Endometrial microvascular endothelial cells (primary cell): ENCODE measurements around the gene ALKBH3. TPM values are rescaled to one million over a fixed set of nuclear protein-coding genes. Genes with fewer than 3 reads are reported as not detected.

Experiments used
- in situ Hi-C: cut with HindIII; loops from 2 replicates; pipeline ENCODE4 v1.10.0; 2017; ENCODE audit warnings: low sequenced_read_pairs, low pct_unique_long_range_greater_than_20kb; ENCODE audit errors: inconsistent ontology term
- total RNA-seq: library from RNA; depleted of rRNA; stranded (reverse); fragments of >200 nt; gene quantifications from one replicate; pipeline ENCODE4 v1.2.3, GENCODE V29; 2015; ENCODE audit errors: inconsistent ontology term

ALKBH3 gene
- total RNA-seq, result 67.6 TPM

DNA sequence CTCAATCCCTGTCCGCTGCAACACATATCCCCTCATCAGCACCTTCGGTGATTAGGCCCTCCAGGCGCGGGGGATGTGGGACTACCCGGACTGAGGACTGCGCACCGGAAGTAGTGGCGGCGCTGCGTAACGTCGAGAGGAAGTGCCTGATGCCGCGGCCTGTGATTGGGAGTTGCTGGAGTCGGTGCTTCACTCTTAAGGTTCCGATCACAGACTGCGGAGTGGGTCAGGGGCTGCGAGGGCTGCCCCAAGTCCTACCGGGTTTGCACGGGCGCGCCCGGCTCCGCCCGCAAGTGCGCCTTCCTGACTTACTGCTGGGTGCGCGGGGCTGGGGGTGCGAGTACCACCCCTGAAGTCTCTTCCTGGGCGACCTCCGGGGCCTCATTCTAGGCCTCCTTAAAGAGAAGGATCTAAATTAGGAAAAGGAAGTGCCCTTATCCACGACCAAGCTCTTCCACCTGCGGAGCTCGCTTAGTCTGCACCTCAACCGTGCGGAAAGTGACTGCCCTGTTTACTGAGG, at the start of gene ALKBH3:
TSS of gene ALKBH3 (plus strand) at position 192 of the 520 bp plus-strand sequence. CDS start 1,822 bp downstream, outside the sequence.
- in situ Hi-C loops, result no loop called here

DNA sequence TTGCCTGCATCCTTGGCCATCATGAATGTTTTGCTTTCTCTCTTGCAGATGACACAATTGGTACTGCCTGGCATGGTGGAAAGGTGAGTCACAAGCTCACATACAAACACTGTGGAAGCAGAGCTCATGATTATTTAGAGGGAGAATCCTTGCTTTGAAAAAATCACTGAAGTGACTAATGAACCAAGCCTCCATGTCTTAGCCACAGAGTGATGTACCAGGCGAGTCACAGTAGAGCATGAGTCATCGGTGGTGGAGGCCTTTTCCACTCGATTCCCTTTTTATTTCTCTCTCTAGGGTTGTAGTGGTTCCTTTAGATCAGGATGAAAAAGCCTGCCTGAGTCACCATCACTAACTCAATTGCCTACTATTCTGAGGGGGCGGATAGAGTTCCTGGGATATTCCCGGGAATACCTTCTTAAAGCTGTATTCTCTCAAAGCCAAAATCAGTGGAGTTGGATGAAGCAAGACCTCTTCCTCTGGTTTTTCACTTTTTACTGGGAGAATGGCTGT, 49.6 kb upstream of the ALKBH3 start:
- in situ Hi-C loops, result no loop called here

DNA sequence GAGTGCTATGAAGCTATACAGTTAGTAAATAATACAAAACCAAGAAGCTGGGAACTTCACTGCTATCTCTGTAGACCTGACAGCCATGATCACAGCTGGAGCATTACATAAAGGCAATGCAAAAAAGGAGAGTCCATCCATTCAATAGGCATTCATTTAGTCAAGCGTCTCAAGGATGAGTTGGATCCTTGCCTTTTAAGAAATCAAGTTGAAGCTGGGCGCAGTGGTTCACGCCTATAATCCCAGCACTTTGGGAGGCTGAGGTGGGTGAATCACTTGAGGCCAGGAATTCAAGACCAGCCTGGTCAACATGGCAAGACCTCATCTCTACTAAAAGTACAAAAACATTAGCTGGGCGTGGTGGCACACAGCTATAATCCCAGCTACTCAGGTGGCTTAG, 48.1 kb upstream of the ALKBH3 start:
- in situ Hi-C loops, result no loop called here

DNA sequence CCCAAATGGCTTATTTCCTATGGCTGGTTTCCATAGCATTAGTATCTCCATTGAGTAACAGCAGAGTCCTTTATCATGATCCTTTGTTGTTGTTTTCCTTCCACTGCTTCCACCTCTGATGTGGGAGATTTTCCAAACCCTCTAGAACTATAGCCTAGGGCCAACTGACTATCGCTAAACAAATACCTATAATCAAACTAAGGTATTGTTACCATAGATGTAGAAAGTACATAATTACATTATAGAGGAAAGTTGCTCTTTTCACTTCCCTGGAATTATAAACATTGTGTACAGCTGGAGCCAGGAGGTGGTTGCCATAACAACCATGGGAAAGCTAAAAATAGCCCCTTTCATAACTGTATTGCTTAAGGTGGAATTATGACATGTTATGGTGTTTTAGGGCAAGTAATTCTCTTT, 47.0 kb upstream of the ALKBH3 start:
- in situ Hi-C loops, result no loop called here

DNA sequence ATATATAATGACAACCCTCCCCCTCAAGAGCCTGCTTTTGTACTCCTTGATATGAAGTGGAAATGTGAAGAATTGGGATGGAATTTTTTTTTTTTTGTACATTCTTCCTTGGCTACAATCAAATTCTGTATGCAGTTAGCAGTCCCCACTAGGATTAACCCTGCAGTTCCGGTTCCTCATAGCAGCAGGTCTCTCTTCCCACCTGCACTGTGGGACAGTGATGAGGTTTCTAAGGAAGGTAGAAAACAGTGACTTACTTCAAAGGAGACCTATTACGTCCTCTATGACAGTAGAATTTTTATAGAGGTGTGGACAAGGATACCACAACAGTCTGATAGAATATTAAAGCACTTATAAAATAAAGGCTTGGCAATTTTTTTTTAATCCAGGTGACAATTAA, 46.3 kb upstream of the ALKBH3 start:
- in situ Hi-C loops, result no loop called here

DNA sequence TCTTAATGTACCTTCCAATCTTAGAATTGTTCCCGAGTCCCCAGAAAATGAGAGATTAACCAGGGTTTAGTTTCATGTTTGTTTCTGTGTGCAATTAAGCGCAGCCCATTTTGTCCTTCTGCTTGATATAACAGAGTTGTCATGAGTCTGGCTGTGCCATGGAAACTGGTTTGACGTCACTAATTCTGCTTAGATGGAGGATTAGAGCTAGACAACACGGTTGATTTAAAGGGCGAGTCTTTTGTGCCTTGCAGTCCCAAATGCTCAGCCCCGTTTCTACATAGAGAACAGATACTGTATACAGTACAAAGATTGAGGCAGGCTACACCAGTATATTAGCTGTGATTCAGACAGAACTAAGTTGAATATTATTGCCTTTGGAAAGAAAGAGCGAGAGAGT, 45.5 kb upstream of the ALKBH3 start:
- in situ Hi-C loops, result no loop called here

DNA sequence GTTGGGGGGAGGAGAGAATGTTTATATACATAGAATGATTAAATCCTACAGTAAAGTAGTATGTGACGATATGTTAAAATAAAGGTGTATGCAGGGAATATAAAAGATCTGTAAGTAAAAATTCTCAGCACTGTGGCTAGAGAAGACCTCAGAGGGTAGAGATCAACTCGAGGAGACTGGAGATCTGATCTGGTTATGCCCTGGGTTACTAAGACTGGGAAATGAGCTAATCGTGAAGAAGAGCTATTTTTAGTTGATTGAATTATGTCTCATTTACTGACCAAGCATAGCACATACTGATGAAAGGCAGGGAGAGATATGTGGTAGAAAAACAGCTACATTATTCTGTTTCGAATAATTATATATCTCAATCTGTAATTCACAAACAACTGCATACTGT, 42.8 kb upstream of the ALKBH3 start:
- in situ Hi-C loops, result no loop called here

DNA sequence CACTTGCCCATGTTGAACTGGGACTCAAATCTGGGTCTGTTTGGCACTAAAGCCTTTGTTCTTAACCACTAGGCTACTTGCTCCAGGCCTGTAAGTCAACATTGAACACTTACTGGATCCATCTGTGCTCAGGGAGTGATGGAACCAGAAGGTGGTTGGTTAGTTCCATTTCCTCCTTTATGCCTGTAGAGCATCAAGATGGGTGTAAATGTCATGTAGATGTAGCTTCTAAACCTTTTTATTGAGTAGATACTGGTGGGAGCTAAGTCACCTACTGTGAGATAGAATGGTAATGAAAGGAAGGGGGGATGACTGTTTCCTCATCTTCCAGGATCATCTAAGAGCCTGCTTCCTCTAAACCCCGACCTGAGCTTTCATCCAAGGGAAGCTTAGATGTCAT, 38.6 kb upstream of the ALKBH3 start:
- in situ Hi-C loops, result no loop called here

DNA sequence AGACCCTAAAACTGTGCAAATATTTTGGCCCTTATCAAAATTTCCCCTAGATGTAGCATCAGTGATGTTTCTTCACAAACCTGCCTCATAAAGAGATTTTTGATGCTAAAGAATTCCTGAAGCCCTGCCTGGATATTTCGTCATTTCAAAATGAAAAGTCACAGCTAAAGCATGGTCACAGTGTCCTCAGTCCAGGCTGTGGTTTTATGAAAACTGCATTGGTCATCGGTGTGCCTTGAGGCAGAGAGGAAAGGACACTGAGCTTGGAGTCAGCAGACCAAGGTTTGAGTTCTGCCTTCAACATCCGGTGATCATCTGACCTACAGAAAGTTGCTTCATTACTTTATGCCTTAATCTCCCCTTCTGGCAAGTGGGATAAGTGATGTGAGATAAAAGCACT, 34.8 kb upstream of the ALKBH3 start:
- in situ Hi-C loops, result no loop called here

DNA sequence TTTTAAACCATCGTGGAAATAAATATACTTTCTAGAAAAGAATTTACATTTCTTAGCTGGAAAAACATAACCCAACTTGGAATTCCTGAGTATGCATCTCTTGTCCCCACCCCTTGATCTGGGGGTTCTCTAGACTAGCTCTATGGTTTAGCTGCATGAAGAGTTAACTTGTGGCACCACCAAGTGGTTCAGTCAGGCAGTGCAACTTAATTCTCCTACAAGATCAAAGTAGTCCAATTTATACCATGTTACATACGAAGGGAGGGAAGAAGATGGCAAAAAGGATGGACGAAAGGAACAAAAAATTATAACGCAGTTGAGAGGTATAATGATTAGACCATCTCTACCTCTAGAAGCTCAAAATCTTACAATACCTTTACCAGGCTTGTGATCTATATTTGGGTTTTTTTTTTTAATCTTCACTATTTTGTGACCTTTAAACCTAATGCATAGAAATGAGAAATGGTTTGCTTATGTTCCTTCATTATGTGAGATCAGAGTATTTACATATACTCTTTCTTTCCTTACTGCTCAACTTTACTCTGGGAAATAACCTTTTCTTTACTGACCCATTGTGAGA, 28.5 kb upstream of the ALKBH3 start:
- in situ Hi-C loops, result no loop called here

DNA sequence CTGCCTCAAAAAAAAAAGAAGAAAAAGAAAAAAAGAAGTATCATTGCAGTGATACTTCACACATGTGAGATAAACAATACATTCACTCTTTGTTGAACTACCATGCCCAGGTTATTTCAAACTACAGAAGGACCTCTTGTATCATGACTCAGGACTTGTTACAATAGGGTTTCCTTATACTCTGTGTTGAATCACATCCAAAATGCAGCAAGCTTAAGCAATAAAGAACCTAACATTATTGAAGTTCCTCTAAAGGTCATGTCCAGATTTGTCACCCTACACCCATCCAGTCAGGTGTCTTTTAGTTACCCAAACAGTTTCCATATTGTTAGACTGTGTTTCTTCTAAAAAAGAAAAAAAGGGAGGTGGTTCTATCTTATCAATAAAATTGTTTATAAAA, 26.9 kb upstream of the ALKBH3 start:
- in situ Hi-C loops, result no loop called here

DNA sequence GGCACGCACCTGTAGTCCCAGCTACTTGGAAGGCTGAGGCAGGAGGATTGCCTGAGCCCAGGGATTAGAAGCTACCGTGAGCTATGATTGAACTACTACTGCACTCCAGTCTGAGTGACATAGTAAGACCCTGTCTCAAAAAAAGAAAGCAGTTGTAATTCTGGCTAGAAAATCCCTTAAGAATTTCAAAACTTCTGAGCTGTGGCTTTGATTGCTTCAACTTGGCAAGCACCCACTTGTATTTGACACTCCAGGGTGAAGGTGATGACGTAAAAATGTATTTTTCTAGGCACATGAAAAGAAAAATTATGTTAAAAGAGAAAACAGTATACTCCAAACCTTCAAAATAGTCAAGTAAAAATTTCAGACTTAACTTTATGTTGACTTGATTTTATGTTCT, 23.6 kb upstream of the ALKBH3 start:
- in situ Hi-C loops, result no loop called here

DNA sequence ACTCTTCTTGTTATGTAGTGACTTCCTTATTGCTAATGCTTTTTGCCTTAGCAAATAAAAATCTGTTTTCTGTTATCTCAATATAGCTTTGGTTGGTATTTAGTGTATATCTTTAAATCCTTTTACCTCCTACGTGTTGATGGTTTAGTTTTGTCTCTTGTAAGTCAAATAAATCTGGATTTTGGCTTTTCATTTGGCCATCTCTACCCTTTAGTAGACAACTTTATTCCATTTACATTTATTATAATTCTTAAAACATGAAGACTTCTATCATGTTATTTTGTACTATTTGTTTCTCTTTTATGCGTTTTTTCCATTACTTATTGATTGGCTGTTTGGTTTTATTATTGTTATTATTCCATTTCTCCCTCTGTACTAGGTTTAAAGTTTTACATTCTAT, 19.5 kb upstream of the ALKBH3 start:
- in situ Hi-C loops, result no loop called here

DNA sequence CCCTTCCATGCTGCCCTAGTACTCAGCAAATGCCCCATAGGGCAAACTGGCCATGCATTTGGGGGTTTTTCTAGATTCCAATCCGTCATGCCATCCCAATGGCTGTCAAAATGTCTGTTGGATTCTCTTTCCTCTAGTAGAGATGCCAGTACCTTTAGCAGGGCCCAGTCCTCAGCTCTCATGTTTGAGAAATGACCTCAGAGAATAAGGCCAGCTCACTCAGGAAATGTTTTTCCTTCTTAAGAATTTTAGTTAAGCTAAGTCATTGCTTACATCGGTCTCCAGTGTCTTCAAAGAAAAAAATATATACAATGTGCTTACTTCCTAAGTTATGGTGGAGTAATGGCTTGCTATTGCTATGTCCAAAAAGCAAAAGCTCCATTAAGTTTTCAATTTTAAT, 14.1 kb upstream of the ALKBH3 start:
- in situ Hi-C loops, result no loop called here

DNA sequence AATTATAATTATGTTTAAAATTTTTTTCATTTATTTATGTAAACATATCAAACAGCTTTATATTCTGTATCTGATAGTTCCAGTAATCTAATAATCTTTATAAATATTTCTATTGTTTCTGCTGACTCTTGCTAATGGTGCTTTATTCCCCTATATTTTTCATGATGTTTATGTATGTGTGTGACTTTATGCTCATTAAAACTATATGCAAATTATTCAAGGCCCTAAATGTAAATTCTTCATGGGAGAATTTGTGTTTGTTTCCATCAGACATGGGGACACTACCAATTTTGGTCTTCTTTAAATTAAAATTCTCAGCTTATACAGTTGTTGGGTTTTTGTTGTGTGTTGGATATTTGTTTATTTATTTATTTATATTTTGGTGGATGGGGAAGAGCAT, 13.7 kb upstream of the ALKBH3 start:
- in situ Hi-C loops, result no loop called here

DNA sequence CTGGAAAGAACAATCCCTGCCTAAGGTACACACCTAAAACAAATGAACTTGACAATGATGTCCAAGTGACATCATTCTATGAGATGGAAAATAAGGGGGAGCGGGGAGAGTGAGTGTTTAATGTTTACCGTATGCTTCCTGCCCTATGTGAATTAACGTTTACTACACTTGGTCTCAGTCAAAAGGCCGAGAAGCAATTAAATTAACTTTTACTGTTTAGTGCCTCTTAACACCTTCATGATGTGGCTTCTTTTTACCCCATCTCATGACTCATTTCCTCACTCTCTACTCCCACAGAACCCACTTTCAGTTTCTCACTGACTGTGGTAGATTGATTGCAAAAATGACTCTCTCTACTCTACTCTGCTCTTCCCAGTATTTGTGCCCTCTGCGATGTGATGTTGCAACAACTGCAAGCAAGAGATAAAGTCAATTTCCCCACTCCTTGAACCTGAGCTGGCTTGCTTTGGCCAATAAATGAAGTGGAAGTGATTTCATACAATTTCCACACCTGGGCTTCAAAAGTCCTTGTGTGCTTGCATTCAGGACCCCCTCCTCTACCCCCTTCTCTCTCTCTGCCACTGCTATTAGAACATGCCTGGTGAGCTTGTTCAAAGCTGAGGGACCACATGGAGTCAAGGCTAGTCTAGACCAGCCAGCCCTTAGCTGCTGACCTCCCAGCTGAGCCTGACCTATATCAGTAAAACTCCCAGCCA, 11.6 kb upstream of the ALKBH3 start:
- in situ Hi-C loops, result no loop called here

DNA sequence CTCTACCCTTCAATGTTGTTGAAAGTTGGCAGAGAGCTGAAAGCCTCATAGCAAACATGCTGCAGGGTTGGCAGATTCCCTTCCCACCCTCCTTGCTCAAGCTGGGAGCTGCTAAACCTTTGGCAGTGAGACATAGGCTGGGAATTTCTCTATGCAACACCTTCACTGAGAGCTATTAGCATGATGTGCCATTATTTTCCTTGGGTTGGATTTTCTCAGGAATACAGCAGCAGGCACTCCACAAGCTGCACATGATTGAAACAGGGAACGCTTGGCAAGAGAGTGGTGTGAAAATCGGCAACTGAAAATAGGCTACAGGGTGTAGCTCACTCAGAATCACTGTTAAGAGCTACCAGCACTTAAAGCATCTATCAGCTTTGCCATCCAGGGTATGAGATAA, 9.6 kb upstream of the ALKBH3 start:
- in situ Hi-C loops, result no loop called here

DNA sequence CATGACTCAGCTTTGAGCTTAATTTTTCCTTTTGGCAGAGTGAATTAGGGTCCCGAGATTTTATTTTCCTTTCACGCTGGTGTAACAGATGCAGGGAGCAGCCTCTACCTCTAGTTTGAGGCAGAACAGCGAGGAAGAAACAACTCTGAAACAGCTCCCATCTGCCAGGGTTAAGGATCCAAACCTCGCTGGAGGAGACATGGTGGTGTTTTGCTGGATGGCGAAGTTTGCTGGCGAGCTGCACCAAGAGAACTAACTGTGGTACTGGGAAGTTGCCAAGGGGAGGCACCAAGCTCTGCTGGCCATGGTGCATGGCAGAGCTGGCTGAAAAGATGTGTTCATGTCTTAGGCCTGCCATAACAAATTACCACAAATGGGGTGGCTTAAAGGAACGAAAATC, 7.6 kb upstream of the ALKBH3 start:
- in situ Hi-C loops, result no loop called here

DNA sequence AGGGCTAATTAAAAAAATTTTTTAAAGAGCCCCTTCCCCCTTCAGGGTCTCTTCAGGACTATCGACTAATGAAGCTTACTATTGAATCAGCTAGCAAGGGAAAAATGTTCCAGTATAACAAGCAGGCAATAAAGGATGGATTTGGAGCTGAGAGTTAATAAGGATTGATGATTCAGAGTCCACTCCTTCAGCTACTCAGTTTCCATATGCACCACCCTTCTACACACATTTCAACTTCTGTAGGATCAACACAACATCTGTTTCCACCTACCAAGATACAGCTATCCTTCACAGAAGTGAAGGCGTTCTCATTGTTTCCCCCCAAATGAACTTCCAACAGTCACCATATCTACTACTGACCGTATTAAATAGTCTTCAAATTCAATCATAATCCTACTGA, 6.6 kb upstream of the ALKBH3 start:
- in situ Hi-C loops, result no loop called here

DNA sequence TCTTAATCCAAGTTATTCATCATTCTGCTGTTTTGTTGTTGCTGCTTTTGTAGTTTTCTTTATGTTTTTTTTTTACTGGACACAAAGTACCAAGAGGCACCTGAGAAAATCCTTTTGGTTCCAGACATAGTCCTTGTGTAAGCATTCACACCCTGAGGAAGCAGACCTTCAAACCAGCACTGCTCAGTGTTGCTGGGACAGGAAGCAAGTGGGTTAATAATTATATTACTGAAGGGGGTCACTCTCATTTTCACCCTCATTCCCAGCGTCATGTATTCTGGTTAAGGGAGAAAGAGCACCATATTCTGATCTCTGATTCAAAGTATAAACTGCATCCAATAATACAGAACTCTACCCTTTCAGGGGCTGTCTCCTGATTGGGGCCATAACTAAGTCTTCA, 5.9 kb upstream of the ALKBH3 start:
- in situ Hi-C loops, result no loop called here
